ENCODE results near the gene LRRK1. TPM values are rescaled to one million over a fixed set of nuclear protein-coding genes. Genes with fewer than 3 reads are reported as not detected.

Gene LRRK1
- total RNA-seq, 1 donor from 2014 or later, result 14.0 TPM

DNA sequence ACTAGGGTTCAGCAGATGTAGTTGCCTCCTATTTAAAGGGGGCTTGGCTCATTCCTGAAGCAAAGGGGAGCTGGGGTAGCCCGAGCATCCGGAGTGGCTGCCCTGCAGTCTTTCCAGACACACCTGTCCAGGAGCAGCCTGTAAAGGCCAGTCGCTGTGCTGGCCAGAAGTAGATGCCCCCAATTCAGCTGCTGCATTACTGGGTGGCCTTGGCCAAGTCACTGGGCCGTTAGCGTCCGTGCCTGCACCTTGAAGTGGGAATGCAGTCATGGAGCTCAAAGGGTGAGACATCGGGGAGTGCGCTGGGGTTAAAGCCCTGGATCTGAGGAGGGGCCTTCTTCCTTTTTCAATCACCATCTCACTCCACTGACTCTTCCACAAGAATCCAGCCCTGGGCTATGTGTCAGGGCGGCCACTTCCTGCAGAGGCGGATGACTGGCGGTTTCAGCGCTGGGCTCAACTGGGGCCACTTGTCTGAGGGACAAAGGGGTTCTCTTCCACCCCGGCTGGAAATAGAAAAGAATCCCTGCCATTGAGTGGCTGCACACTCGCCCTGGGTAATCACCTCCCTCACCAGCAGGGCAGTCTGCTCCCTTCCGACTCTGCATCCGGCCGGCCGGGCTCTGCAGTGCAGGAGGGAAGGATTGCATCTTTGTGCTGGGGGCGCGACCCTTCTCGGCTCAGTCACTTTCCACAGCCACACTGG lies 27.7 kb upstream of the LRRK1 start:
- no peak for DNase-seq (ENCODE audit: low spot score)

GRCh38 chr15:100892013-100892355 lies 27.2 kb upstream of the LRRK1 start:
- DNase-seq (ENCODE audit: low spot score), result no peak

DNA sequence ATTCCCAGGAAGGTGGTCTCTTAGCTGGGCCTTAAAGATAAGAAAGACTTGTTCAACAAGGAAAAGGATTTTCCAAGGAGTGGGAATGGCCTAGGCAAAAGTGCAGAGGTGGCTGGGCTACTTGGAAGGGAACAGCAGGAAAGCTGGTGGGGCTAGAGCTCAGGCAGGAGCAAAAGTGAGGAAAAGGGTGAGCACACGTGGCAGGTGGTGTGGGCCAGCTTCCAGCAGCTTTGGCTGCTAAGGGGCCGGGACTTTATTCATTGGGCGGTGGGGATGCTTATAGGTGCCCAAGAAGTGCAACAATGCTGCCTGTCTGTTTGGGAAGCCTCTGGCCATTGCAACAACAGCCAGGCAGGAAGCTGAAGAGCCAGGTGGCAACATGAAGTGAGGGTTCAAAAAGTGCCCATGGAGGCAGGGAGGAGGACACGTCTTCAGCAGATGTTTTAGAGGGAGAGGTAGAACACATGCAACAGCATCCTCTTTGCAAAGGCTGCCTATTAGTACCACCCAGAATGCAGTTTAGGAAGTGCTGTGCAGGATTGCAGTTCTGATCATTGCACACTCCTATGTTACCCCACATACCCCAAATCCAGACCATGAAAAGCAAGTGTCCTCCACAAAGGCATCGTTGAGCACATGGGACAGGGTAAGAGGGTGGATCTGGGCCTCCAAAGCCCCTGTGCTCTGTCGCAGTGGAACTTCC lies 25.7 kb upstream of the LRRK1 start:
- no peak for DNase-seq (ENCODE audit: low spot score)

GRCh38 chr15:100893964-100894295 lies 25.2 kb upstream of the LRRK1 start:
- no peak for DNase-seq (ENCODE audit: low spot score)

GRCh38 chr15:100895721-100896120 lies 23.4 kb upstream of the LRRK1 start:
- no peak for DNase-seq (ENCODE audit: low spot score)

DNA sequence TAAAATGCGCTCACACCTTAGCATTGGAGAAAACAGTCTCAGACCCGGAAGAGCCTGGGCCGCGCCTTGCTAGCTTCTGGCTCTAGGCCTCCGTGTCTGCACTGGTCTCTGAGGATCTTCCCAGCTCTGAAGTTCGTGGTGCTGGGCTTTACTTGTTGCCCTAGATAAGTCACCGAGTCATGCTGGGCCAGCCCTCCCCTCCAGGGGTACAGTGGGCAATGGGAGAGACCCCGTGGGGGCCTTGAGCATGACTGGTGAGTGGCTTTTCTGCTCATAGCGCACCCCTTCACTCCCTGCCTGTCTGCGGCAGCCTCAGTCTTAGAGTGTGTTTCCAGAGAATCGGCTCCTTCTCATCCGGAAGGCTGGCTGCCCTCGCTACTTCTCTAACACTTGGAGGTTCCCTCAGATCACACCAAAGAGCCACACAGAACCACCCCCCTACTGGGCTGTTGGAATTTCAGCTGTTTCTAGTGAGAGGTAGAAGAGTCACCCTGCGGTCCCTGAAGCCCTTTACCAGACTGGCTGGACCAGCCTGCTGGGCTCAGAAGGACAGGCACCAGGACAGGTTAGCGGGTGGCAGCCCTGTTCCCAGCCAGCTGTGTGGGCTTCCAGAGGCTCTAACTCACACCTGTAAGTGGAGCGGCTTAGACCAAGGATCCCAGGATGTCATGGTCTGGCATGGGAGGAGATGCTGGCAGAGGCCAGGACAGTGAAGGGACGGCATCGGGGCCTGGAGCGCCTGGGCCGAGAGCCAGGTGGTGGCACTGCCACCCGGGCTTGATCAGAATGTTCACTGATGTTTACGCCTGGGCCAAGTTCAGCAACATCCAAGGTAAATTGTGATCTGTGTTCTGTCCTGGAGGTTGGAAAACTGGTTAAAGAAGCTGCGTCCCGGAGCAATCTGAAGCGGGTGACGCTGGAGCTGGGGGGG lies 21.7 kb upstream of the LRRK1 start:
- peak; percentile 12 for DNase-seq (ENCODE audit: low spot score)

DNA sequence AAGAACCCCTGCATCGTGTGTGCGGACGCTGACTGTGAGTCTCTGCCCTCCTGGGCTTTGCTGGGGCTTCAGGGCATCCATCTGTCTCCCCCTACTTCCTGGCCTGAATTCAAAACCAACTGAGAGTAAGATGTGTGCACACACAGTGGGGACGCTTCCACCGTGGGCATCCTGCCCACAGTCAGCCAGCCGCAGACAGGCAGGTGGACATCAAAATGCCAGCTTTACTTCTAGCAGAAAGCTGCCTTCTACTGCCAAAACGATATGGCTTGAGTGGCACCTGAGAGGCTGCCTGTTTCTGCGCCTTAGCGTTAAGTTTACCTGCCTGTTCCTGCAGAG lies 21.0 kb upstream of the LRRK1 start:
- DNase-seq (ENCODE audit: low spot score), result no peak

GRCh38 chr15:100898661-100899462 lies 20.3 kb upstream of the LRRK1 start:
- no peak for DNase-seq (ENCODE audit: low spot score)

GRCh38 chr15:100899601-100900000 lies 19.6 kb upstream of the LRRK1 start:
- no peak for DNase-seq (ENCODE audit: low spot score)

DNA sequence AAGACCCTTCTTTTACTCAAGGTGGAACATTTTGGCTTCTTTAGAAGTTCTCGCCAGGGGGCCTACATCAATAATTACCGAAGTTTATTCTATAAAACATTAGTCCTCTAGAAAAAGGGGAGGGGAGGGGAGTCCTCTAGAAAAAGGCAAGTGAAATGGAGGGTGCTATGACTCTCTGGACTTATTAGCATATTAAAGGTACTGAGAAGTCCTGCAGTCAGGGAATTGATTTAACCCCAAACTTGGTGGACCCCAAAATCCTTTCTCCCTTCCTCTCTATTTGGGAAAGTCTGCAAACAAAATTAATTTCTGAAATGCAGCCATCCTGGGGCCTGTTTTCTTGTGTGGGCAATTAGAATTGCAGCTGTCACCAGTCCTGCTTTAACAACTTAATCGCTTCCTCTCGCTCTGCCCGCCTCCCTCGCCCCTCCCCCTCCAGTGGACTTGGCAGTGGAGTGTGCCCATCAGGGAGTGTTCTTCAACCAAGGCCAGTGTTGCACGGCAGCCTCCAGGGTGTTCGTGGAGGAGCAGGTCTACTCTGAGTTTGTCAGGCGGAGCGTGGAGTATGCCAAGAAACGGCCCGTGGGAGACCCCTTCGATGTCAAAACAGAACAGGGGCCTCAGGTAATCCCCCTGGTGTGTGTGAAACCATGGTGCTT lies 18.9 kb upstream of the LRRK1 start:
- no peak for DNase-seq (ENCODE audit: low spot score)

DNA sequence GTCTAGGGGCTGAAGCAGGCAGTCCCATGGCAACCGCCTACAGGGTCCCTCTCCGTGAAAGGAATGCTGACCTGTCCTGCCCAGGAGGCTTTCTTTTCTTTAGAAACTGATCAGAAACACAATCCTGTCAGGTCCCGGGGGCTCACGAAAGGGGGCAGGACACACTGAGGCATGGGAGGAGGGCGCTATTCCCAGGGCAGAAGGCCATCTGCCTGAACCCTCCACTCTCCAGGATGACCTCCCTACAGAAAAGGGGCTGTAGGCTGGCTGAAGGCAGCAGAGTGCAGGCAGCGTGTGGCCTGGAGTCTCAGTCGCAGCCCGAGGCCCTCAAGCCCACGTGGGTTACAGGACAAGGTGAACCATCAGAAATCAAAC lies 18.4 kb upstream of the LRRK1 start:
- DNase-seq (ENCODE audit: low spot score), result no peak

DNA sequence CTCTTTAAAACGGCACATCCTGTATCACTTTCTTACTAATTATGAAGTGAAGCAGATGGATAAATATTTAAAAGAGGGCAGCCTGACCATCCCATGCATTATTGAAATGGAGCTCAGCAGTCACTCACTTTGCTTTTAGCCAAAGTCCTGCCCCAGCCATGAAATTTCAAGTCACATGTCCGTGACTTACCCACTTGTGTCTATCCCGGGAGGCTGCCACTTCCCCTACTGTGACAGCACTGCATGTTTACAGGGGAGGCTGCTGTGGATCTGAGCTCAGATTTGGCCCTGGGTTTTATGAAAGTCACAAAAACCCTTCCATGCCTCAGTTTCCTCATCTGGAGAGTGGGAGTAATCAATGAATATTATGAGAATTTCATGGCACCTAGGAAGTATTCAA lies 17.9 kb upstream of the LRRK1 start:
- no peak for DNase-seq (ENCODE audit: low spot score)

DNA sequence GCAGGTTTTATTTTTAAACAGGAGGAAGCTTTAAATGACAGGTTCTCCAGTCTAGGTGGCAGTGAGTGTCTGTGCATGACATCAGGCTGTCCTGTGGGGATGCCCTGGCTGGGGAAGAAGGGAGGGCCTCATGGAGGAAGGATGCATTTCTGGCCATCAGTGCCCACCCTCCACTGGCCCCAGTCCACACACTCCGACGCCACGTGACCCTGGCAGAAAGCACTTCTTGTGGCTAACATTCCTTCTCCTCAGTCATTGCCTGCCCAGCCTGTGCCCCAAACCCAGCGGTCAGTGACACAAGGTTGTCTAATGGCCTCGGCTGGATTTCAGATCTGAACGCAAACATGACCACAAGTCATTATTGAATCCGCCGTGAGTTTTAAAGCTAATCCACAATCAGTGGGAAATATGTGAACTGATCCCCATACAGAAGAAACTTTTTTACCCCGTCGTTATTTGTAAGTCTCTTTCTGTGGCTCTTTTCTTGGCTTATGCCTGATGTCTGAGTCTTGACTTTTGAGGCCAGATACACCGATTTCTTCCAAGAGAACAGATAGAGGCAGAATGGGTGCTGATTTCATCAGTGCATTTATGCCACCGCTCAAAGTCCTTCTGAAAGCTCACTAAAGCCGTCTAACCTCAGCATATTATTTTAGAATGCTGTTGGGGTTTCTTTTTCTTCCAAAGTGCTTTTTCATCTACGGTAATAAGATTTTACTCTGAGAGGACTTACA lies 17.3 kb upstream of the LRRK1 start:
- DNase-seq (ENCODE audit: low spot score), result no peak

- peak; percentile 84 for DNase-seq (ENCODE audit: low spot score)
Measured at GRCh38 chr15:100902436-100903167, 16.6 kb upstream of the LRRK1 start.

GRCh38 chr15:100903168-100903554 lies 16.0 kb upstream of the LRRK1 start:
- DNase-seq (ENCODE audit: low spot score), result no peak

DNA sequence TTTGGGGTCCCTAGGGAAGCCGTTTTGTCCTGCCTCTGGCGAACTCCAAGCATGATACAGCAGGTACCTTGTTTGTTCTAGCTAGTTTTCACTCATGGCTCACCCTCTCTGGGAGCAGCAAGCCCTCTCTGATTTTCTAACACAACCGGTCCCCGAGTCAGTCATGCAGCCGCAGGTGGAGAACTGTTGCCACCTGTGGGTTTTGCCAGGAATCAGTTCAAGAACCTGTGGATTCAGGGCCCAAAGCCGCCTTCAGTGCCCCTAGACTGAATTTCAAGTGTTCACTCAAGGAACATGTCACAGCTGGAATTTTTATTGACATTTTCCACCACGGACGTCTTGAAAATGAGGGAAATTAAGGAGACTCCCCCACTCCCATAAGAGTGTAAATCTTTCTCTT lies 13.3 kb upstream of the LRRK1 start:
- no peak for DNase-seq (ENCODE audit: low spot score)

GRCh38 chr15:100908466-100908865 lies 10.7 kb upstream of the LRRK1 start:
- no peak for DNase-seq (ENCODE audit: low spot score)

DNA sequence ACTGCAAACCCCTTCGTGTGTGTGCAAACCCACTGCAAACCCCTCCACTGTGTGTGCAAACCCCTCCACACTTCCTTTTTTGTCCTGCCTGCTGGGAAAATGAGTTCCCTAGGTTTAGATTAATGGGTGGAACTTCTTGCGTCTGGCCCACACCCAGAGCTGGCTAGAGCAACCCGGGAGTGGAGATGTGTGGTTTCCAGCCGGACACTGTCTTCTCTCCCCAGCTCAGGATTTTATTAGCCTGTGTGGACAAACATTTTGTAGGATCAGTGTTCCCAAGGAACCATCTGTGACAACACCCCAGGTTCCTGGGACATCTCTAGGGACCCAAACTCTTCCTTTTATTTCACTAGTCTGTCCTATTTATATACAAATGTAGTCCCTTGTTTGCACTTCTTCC lies 9.6 kb upstream of the LRRK1 start:
- DNase-seq (ENCODE audit: low spot score), result peak; percentile 19

GRCh38 chr15:100909989-100910955 lies 8.9 kb upstream of the LRRK1 start:
- DNase-seq (ENCODE audit: low spot score), result no peak

All from umbilical cord (tissue), 2 donors.